GM12874 (cell line): ENCODE measurements around the gene PFDN4.

Experiments used
- TF ChIP-seq, protein P1 (sequence below): IDR thresholded peaks from 2 replicates; pipeline ENCODE4 v1.5.1; 2011; ENCODE audit warnings: low read depth, mild to moderate bottlenecking, control low read depth, low read length, moderate library complexity; ENCODE audit not compliant: insufficient read depth

PFDN4 gene

DNA sequence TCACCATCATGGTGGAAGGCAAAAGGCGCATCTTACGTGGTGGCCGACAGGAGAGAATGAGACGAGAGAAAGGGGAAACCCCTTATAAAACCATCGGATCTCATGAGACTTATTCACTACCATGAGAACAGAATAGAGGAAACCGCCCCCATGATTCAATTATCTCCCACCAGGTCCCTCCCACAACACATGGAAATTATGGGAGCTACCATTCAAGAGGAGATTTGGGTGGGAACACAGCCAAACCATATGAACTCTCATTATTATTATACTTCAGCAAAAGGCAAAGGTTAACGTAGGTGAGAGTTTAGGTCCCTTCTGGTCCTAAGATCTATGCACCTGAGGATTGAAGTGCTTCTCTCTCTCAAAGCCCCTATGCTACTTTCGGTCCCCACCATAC, 2.4 kb upstream of the PFDN4 start:
- TF ChIP-seq, protein P1, sequence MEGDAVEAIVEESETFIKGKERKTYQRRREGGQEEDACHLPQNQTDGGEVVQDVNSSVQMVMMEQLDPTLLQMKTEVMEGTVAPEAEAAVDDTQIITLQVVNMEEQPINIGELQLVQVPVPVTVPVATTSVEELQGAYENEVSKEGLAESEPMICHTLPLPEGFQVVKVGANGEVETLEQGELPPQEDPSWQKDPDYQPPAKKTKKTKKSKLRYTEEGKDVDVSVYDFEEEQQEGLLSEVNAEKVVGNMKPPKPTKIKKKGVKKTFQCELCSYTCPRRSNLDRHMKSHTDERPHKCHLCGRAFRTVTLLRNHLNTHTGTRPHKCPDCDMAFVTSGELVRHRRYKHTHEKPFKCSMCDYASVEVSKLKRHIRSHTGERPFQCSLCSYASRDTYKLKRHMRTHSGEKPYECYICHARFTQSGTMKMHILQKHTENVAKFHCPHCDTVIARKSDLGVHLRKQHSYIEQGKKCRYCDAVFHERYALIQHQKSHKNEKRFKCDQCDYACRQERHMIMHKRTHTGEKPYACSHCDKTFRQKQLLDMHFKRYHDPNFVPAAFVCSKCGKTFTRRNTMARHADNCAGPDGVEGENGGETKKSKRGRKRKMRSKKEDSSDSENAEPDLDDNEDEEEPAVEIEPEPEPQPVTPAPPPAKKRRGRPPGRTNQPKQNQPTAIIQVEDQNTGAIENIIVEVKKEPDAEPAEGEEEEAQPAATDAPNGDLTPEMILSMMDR, result no peak

DNA sequence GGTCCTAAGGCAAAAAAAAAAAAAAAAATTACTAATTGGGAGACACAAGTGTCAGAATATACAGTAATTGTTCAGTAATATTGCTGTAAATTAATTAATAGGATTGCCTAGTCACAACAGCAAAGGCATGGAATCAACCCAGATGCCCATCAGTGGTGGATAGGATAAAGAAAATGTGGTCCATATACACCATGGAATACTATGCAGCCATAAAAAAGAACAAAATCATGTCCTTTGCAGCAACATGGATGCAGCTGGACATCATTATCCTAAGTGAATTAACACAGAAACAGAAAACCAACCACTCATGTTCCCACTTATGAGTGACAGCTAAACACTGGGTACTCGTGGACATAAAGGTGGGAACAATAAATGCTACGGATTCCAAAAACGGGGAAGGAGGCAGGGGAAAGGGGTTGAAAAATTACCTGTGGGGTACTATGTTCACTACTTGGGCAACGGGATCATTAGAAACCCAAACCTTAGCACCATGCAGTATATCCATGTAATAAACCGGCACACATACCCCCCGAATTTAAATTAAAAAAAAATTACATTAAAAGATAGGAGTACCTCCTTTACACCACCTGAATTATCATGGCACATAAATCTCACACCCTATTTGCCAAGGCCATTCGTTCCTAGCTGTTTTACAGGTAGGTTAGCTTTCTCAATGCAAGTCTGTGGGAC, 689 bp upstream of the PFDN4 start:
- TF ChIP-seq, protein P1, result no peak

DNA sequence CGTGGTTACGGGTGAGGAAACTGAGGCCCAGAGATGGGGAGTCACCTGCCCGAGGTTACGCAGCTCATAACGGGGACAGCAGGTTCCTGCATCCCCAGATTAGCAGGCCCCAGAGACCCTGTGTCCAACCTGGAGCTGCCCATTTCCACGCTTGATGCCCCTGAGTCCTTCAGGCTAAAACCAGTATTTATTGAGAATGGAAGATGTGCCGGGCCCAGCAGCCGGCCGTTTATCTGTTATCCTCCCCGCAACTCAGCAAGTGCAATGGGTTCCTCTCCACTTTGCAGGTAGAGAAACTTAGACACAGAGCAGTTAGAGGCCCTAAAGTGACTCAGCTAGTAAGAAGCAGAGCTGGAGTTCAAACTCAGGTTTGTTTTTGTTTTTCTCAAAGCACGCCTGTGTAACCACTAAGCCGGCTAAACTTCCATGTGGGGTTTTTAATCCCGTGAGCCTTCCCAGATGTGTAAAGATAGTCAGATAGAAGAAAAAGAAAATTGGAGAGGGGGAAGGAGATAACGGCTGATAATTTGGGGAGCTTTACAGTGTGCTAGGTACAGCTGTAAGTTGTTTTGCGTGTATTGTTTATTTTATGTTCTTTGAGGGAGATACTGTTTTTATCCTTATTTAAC, 775 bp downstream of the PFDN4 start:
- TF ChIP-seq, protein P1, result no peak

DNA sequence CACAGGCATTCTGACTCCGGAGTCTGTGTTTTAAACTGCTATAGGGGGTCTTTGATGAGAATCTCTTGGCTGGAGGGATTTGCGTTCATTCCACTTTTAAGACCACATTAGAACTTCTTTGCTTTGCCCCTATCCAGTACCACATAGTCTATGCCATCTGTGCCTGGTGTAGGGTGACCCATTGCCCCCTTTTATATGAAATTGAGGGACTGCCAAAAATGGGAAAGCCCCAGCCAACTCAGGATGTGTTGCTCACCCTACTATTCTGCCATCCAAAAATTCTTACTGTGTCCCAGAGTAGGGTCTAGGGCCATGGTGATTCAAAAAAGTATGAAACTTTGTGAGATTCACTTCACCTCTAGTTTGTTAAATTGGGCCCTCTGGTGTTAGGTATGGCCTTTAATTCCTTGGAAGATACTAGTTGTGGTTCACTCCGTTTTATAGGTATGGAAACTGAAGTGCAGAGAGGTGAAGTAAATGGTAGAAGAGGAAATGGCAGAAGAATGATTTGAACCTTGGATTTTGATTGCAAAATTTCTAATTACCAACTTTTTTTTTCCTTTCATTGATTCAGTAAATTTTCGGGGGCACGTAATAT, 1.4 kb downstream of the PFDN4 start:
- TF ChIP-seq, protein P1, result no peak

DNA sequence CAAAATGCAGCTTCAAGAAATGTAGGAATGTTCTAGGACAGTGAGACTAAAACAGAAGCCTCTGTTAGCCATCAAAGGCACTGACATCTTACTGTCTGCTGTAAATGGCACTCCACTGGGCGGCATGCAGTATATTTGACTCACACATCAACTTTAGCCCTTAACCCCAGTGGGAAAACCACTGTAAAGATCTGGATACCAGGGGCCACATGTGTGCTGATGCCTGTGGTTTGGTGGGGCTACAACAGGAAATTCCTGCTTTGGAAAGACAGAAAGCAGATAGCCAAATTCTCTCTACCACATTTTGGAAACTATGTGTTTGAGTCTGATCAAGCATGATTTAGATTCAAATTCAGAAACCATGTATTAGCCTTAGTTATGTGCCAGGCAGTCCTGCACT, 4.3 kb downstream of the PFDN4 start:
- TF ChIP-seq, protein P1, result no peak

DNA sequence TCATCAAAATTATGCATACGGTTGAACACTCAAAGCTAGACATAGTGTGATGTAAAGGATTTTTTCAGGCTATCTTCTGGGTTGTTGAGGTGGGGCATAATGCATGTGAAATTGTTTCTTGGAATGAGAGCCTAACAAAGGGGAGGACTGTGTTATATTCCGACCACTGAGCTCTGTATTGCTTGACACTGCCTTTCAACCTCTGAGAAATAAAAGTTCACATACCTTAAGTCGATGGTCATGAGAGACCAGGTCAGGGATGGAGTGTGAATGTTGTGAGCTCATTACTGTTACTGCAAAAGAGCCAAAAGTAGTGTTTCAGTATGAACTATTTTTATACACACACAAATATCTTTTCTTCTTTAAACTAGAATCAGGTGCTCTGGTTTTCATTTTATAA, 5.0 kb downstream of the PFDN4 start:
- TF ChIP-seq, protein P1, result no peak

DNA sequence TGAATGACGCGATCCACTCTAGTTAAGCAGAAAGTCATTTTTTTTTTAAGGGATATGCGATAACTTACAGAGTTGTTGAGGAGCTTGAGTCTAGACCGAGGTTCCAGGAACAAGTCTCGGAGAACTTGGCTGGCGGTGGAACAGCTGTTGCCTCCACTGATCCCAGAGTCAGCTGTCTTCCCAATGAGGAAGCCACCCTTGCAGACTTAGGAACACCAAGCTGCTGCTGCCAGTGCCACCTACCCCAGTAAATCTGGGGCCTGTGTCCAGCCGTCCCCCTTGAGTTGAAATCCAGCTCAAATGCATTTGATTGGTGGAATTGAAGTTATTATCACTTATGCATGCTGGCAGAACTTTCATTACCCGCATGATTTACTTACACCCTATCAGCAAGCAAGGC, 6.7 kb downstream of the PFDN4 start:
- TF ChIP-seq, protein P1, result no peak
